ENCODE results near the gene ZNF385D.

Gene ZNF385D

GRCh38 chr3:21670386-21670785 lies 80.6 kb downstream of the ZNF385D start:
- no peak for DNase-seq

GRCh38 chr3:21668012-21668411 lies 83.0 kb downstream of the ZNF385D start:
- DNase-seq, result no peak

GRCh38 chr3:21665444-21666100 lies 85.4 kb downstream of the ZNF385D start:
- DNase-seq, result no peak

GRCh38 chr3:21664996-21665395 lies 86.0 kb downstream of the ZNF385D start:
- DNase-seq, result no peak

GRCh38 chr3:21662403-21662802 lies 88.6 kb downstream of the ZNF385D start:
- DNase-seq, result no peak

- DNase-seq, result no peak
Measured at GRCh38 chr3:21654662-21655061, 96.3 kb downstream of the ZNF385D start.

GRCh38 chr3:21654241-21654640 lies 96.8 kb downstream of the ZNF385D start:
- DNase-seq, result no peak

- DNase-seq, result no peak
Measured at GRCh38 chr3:21649519-21649918, 101.5 kb downstream of the ZNF385D start.

GRCh38 chr3:21647961-21648360 lies 103.0 kb downstream of the ZNF385D start:
- DNase-seq, result no peak

GRCh38 chr3:21645121-21645897 lies 105.7 kb downstream of the ZNF385D start:
- DNase-seq, result no peak

GRCh38 chr3:21644268-21644667 lies 106.7 kb downstream of the ZNF385D start:
- DNase-seq, result no peak

GRCh38 chr3:21643752-21644151 lies 107.3 kb downstream of the ZNF385D start:
- no peak for DNase-seq

GRCh38 chr3:21642433-21642832 lies 108.6 kb downstream of the ZNF385D start:
- DNase-seq, result no peak

GRCh38 chr3:21641959-21642358 lies 109.1 kb downstream of the ZNF385D start:
- no peak for DNase-seq

- no peak for DNase-seq
Measured at GRCh38 chr3:21638488-21638887, 112.5 kb downstream of the ZNF385D start.

GRCh38 chr3:21634112-21634511 lies 116.9 kb downstream of the ZNF385D start:
- DNase-seq, result no peak

GRCh38 chr3:21624524-21624923 lies 126.5 kb downstream of the ZNF385D start:
- no peak for DNase-seq

GRCh38 chr3:21621181-21621651 lies 129.8 kb downstream of the ZNF385D start:
- no peak for DNase-seq

- no peak for DNase-seq
Measured at GRCh38 chr3:21620511-21621155, 130.4 kb downstream of the ZNF385D start.

GRCh38 chr3:21618695-21619094 lies 132.3 kb downstream of the ZNF385D start:
- DNase-seq, result no peak

- DNase-seq, result no peak
Measured at GRCh38 chr3:21613372-21614070, 137.5 kb downstream of the ZNF385D start.

- no peak for DNase-seq
Measured at GRCh38 chr3:21601178-21601577, 149.8 kb downstream of the ZNF385D start.

GRCh38 chr3:21599890-21600289 lies 151.1 kb downstream of the ZNF385D start:
- DNase-seq, result no peak
